ENCODE results near the gene GPR62. TPM values are rescaled to one million over a fixed set of nuclear protein-coding genes. Genes with fewer than 3 reads are reported as not detected.
A peak's percentile ranks its signal among the peaks of the same experiment; 100 is the strongest.

The GPR62 gene
- total RNA-seq, 1 donor from 2014 or later: not detected

DNA sequence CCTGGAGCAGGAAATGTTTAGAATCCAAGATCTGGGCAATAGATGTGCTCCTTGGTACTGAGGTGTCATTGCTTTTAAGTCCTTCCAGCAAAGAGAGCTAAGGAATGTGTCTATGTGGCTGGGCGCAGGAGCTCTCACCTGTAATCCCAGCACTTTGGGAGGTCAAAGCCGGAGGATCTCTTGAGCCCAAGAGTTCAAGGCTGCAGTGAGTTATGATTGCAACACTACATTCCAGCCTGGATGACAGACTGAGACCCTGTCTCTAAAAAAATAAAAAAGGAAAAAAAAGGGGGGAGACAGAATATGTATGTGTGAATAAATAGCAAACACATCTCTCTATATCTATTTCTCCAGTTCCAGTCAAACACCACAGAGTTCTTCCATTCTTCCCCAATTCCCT, 4.3 kb upstream of the GPR62 start:
- no peak overlapping the region for H3K4me3 ChIP-seq (ENCODE audit: low read depth, low read length)
- DNase-seq (ENCODE audit: low read depth): no peak
- no peaks in the 10 kb centered on the region for H3K36me3 ChIP-seq (ENCODE audit: control insufficient read depth, insufficient read depth, low read length)
- TF ChIP-seq, protein P1, sequence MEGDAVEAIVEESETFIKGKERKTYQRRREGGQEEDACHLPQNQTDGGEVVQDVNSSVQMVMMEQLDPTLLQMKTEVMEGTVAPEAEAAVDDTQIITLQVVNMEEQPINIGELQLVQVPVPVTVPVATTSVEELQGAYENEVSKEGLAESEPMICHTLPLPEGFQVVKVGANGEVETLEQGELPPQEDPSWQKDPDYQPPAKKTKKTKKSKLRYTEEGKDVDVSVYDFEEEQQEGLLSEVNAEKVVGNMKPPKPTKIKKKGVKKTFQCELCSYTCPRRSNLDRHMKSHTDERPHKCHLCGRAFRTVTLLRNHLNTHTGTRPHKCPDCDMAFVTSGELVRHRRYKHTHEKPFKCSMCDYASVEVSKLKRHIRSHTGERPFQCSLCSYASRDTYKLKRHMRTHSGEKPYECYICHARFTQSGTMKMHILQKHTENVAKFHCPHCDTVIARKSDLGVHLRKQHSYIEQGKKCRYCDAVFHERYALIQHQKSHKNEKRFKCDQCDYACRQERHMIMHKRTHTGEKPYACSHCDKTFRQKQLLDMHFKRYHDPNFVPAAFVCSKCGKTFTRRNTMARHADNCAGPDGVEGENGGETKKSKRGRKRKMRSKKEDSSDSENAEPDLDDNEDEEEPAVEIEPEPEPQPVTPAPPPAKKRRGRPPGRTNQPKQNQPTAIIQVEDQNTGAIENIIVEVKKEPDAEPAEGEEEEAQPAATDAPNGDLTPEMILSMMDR (IDR thresholded peaks at IDR 0.05; ENCODE audit: insufficient read depth, low read length, poor library complexity, severe bottlenecking): no peak
- H3K27me3 ChIP-seq (ENCODE audit: control insufficient read depth, insufficient read depth, low read length): peaks cover 11% of the 10 kb centered on the region

DNA sequence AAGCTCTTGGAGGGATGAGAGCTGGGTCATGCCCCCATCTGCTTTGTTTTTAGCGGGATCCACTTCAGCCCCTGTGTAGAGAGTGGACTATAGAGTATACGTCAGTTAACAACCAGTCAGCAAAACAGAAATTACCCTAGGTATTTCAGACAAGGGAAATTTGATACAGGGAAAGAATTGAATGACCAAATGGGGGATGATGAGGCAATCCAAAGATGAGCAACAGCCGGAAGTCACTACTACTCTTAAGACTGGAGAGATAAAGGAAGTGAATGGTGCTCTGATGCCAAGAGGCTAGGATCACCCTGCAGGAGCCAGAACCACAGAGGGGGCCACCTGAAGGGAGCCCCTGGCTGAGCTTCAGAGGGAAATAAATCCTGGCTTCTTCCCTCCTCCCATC, 1.7 kb upstream of the GPR62 start:
- no peak overlapping the region for H3K4me3 ChIP-seq (ENCODE audit: low read depth, low read length)
- TF ChIP-seq, protein P1 (IDR thresholded peaks at IDR 0.05; ENCODE audit: insufficient read depth, low read length, poor library complexity, severe bottlenecking): no peak
- DNase-seq (ENCODE audit: low read depth): no peak
- peaks cover 11% of the 10 kb centered on the region for H3K27me3 ChIP-seq (ENCODE audit: control insufficient read depth, insufficient read depth, low read length)
- no peaks in the 10 kb centered on the region for H3K36me3 ChIP-seq (ENCODE audit: control insufficient read depth, insufficient read depth, low read length)

DNA sequence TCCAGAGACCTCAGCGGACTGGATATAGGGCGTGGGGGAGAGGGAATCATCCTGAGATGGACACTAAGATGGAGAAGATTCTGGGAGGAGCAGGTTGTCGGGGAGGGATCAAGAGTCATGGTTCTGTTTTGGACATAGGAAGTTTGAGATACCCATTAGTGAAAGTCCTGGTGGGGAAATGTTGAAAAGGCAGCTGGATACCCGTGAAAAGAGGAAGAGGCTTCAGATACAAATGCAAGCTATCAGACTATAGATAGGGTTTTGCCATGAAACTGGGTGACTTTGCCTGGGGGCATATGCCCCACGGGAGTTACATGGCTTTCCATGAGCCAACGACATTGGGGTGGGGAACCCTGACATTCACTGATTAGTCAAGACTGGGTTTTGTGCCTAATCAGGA, 1.1 kb upstream of the GPR62 start:
- DNase-seq (ENCODE audit: low read depth): no peak
- TF ChIP-seq, protein P1 (IDR thresholded peaks at IDR 0.05; ENCODE audit: insufficient read depth, low read length, poor library complexity, severe bottlenecking): no peak

DNA sequence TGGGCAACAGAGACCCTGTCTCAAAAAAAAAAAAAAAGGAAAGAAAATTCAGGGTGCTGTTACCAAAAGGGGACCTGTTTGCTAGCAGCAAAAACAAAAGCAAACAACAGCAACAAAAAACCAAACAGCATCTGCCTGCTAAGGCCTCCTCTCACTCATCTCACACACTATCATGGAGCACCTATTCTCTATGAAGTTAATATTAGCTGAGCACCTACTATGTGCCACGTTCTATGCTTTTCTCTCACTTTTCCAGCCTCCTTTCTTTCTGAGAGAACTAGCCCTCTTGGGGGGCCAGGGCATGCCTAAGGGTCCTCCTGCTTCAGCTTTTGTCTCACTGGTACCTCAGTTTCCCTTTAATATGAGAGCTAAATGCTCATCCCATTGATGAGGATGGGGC, 468 bp upstream of the GPR62 start:
- TF ChIP-seq, protein P1 (IDR thresholded peaks at IDR 0.05; ENCODE audit: insufficient read depth, low read length, poor library complexity, severe bottlenecking): no peak
- H3K27me3 ChIP-seq (ENCODE audit: control insufficient read depth, insufficient read depth, low read length): peaks cover 11% of the 10 kb centered on the region
- H3K36me3 ChIP-seq (ENCODE audit: control insufficient read depth, insufficient read depth, low read length): peaks cover under 1% of the 10 kb centered on the region
- DNase-seq (ENCODE audit: low read depth): no peak
- no peak overlapping the region for H3K4me3 ChIP-seq (ENCODE audit: low read depth, low read length)

More for the DNA sequence above, 1.1 kb upstream of the GPR62 start:
- Histone ChIP-seq H3K27me3 (ENCODE audit: control insufficient read depth, insufficient read depth, low read length) (peaks cover 11% of the 10 kb centered on the region), H3K4me3 (ENCODE audit: low read depth, low read length) (no peak overlapping the region), H3K36me3 (ENCODE audit: control insufficient read depth, insufficient read depth, low read length) (no peaks in the 10 kb centered on the region)

DNA sequence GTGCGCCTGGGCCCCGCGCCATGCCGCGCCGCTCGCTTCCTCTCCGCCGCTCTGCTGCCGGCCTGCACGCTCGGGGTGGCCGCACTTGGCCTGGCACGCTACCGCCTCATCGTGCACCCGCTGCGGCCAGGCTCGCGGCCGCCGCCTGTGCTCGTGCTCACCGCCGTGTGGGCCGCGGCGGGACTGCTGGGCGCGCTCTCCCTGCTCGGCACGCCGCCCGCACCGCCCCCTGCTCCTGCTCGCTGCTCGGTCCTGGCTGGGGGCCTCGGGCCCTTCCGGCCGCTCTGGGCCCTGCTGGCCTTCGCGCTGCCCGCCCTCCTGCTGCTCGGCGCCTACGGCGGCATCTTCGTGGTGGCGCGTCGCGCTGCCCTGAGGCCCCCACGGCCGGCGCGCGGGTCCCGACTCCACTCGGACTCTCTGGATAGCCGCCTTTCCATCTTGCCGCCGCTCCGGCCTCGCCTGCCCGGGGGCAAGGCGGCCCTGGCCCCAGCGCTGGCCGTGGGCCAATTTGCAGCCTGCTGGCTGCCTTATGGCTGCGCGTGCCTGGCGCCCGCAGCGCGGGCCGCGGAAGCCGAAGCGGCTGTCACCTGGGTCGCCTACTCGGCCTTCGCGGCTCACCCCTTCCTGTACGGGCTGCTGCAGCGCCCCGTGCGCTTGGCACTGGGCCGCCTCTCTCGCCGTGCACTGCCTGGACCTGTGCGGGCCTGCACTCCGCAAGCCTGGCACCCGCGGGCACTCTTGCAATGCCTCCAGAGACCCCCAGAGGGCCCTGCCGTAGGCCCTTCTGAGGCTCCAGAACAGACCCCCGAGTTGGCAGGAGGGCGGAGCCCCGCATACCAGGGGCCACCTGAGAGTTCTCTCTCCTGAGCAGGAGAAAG, 951 bp downstream of the GPR62 start:
- Histone ChIP-seq H3K4me3 (ENCODE audit: low read depth, low read length) (peak overlapping the region; percentile 20), H3K36me3 (ENCODE audit: control insufficient read depth, insufficient read depth, low read length) (peaks cover 2% of the 10 kb centered on the region), H3K27me3 (ENCODE audit: control insufficient read depth, insufficient read depth, low read length) (peaks cover 11% of the 10 kb centered on the region)
- DNase-seq (ENCODE audit: low read depth): no peak
- TF ChIP-seq, protein P1 (IDR thresholded peaks at IDR 0.05; ENCODE audit: insufficient read depth, low read length, poor library complexity, severe bottlenecking): peak; percentile 63
